Measurements from ENCODE around the gene MARK4.

Gene MARK4

DNA sequence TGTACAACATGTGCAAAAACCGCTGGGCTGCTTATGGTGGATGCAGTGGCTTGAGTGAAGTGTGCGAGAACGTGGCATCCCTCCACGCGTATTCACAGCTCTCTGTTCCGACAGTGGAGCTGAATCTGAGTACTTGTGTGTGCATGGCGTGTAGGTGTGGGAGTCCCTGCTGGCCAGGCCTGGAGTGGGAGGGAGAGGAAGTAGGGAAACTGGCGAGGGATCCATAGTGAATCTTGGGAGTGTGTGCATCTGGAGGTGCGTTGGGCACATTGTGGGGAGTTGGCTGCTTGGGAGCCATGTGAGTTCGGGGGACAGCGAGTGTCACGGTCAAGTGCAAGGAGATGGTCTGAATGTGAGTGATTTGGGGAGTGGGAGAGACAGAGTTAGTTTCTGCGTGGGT lies 91.8 kb downstream of the MARK4 start:
- DNase-seq, result no peak

DNA sequence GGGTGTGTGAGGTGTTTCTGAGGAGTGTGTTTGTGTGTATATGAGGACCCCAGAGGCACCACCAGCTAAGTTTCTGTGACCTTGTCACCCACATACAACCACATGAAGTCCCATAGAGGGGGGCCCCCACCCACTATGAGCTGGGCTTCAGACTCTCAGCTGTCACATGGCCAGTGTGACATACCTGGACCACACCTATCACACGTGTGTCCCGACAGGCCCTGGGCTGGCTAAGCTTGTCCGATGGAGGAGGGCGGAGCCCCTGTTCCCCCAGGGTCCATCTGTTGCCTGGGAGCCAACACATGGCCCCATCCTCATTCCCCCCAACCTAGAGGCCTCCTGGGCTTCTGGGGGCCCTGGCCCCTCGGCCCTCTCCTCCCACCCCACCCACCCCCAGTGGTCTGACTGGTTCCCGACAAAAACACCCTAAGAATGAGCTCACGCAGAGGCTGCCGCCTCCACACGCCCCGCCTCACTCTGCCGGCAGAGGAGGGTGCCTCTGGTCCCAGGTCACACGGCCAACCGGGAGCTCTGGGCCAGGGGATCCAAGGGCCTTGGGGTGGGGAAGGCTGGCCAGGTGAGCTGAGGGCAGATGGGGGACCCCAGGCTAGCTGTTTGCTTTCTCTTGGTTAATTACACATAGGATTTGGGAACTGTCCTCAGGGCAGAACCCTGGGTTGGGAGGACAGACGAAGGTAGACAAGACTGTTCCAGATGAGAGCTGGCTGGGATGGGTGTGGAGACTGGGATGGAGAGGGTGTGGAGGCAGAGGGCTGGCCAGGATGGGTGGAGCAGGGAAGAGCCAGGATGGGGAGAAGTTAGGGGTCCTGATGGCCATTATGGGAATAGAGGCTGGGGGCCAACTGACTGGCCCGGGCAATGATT lies 93.8 kb downstream of the MARK4 start:
- no peak for DNase-seq

DNA sequence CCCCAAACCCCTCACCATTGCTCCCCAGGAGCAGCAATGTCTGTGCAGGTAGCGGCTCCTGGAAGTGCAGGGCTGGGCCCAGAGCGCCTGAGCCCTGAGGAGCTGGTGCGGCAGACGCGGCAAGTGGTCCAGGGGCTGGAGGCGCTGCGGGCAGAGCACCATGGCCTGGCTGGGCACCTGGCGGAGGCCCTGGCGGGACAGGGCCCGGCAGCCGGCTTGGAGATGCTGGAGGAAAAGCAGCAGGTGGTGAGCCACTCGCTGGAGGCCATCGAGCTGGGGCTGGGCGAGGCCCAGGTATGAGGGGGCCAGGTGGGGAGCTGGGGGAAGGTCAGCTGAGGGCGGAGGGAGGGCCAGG lies 94.4 kb downstream of the MARK4 start:
- DNase-seq, result no peak

DNA sequence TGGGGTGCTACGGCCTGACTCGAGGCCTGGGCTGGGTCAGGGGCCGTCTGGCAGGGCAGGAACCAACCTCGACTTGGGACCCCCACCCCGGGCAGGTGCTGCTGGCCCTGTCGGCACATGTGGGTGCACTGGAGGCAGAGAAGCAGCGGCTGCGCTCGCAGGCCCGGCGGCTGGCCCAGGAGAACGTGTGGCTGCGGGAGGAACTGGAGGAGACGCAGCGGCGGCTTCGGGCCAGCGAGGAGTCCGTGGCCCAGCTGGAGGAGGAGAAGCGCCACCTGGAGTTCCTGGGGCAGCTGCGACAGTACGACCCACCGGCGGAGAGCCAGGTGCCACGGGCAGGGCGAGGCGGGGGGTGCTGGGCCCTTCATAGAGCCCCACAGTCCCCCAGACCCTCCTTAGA lies 95.4 kb downstream of the MARK4 start:
- DNase-seq, result no peak

DNA sequence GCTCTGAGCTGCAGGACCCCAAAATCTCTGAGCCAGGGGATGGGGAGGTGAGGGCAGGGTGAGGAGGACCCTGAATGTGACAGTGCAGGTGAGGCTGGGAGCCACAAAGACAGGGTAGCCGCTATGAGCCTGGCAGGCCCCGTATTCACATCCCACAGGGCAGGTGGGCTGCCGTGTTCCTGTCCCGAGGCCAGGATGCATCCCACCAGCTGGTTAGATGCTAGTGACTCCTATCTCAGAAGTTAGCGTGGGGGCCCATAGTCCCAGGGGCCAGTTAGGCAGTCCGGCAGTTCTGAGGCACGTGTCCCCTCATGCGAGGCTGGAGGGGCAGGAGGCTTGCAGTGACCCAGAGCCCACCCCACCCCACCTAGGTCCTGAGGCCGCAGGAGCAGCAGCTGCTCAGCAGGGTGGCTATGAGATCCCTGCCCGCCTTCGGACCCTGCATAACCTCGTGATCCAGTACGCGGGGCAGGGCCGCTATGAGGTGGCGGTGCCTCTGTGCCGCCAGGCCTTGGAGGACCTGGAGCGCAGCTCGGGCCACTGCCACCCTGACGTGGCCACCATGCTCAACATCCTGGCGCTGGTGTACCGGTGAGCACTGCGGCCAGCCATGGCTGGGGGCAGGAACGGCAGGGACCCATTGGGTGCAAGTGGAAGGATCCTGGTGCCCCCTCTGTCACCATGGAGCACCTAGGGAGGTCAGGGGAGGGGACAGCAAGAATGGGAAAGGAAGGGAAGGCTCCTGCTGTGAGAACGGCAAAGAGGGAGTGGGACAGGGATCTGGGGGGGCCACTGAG lies 96.7 kb downstream of the MARK4 start:
- DNase-seq, result no peak

DNA sequence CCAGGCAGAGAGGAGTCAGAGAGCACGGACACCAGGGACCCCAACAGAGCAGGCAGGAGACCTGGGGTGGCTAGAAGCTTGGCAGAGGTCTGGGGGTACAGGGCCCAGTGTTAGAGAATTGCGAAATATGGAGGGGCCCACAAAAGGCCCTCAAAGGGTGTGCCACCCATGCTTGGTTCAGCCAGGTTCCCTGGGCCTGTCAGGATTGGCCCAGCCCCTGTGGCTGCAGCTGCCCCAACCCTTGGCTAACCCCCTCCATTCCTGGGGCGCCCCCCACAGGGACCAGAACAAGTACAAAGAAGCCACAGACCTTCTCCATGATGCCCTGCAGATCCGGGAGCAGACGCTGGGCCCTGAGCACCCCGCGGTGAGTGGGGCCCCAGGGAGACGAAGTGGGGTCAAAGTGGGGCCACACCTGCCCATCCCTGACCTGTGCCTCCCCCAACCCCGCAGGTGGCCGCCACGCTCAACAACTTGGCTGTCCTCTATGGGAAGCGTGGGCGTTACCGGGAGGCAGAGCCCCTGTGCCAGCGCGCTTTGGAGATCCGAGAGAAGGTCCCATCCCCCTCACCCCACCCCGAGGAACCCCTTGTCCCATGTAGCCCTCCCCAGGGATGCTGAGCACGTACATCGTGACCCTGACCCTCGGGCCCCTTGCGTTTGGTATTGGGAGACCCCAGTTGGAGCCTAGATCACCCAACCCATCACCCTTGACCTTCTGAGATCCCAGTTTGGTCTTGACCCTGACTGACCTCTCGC lies 97.5 kb downstream of the MARK4 start:
- DNase-seq, result no peak

DNA sequence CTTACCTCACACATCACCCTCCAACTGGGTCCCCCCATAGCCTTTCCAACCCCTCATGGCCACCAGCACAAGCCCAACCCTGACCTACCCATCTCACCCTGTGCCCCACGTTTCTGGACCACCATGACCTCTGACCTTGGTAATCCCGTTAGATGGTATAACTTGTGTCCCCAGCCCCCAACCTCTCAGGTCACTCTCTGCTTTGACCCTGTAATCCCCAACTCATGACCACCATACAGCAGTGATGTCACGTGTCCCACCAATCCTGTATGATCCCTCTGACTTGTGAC lies 98.0 kb downstream of the MARK4 start:
- no peak for DNase-seq

DNA sequence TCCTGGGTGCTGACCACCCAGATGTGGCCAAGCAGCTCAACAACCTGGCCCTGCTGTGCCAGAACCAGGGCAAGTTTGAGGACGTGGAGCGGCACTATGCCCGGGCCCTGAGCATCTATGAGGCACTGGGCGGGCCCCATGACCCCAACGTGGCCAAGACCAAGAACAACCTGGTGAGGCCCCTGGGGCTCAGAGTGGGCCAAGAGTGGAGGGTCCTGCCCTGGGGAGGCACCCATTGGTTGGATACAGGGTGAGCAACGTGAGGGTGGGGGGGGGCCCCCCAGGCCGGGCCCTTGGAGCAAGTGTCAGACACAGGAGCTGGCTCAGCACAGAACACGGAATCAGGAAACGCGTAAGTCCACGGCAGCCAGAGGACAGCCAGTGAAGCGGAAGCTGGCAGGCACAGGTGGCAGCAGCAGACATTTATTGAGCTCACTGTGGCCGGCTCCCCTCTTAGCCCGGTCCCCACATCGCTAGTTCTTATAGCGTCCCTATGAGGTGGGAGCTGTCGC lies 98.4 kb downstream of the MARK4 start:
- DNase-seq, result no peak

DNA sequence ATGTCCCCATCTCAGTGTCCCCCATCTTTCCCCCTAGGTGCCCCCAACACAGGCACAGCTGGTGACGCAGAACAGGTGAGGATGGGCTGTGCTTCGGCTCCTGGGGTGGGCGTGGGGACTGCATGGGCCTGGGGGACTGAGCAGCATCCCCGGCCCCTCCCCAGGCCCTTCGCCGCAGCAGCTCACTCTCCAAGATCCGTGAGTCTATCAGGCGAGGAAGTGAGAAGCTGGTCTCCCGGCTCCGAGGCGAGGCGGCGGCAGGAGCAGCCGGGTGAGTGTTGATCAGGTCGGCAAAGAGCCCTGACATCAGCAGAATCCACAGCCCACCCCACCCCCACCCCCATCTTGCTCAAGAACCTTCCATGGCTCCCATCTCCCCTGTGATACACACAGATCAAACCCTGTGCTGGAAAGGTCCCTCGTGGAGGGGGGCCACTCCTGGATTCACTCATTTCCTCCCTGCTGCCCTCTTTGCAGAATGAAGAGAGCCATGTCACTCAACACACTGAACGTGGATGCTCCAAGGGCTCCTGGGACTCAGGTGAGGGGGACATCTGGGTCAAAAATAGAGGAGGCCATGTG lies 99.5 kb downstream of the MARK4 start:
- DNase-seq, result no peak

DNA sequence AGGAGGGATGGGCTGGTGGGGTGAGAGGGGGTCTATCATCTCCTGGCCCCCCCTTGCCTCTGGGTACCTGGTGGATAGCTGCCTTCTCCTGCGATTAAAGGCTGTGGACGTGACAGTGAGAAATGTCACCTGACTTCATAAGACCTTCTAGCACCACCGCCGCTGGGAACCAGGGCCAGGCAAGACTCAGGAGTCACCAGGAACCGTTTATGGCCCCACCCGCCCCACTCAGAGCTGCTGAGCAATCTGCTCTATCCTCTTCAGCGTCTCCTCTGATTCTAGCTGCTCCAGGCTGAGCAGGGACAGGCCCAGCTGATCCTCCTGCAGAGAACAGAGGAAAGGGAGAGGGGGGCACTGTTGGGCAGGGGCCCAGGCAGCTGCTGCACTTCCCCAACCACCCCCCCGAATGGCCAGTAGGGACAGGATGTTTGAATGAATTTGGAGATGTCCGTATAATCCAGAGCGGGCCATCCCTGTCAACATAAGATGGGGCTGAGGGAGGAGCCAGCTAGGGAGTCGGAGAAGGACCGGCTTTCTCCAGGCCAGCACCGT lies 100.4 kb downstream of the MARK4 start:
- DNase-seq, result no peak

DNA sequence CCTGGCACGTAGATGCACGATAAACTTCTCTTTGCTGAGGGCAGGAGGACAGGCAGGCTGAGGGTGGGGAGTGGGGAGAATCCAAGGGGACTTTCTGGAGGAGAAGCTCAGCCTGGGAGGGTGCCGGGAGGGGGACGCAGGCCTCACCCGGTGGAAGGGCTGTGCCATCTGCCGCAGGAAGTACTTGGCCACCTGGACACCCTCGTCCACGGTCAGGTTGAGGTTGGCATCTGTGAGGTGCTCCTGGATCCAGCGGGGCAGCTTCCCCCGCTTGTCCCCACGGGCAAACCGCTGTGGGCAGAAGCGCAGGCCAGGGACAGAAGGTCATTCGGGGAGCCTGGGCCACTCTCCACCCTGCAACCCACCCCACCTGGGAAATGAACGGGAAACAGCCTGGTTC lies 101.0 kb downstream of the MARK4 start:
- DNase-seq, result no peak

DNA sequence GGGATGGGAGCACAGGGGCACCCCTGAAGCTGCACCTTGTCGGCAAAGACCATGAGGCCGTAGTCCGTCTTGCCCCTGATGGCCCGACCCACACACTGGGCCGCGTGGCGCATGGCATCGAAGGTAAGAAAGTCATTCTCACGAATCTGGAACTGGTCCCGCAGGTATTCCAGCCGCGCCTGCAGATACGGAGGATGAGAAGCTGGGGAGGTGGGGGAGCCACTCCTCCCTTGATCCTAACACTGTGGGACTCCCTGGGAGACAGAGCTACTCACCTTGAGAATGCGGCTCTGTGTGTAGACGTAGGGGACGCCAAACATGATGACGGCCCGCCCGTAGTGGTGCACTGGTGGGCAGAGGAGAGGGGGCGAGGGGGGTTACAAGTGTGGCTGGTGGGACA lies 101.4 kb downstream of the MARK4 start:
- no peak for DNase-seq

DNA sequence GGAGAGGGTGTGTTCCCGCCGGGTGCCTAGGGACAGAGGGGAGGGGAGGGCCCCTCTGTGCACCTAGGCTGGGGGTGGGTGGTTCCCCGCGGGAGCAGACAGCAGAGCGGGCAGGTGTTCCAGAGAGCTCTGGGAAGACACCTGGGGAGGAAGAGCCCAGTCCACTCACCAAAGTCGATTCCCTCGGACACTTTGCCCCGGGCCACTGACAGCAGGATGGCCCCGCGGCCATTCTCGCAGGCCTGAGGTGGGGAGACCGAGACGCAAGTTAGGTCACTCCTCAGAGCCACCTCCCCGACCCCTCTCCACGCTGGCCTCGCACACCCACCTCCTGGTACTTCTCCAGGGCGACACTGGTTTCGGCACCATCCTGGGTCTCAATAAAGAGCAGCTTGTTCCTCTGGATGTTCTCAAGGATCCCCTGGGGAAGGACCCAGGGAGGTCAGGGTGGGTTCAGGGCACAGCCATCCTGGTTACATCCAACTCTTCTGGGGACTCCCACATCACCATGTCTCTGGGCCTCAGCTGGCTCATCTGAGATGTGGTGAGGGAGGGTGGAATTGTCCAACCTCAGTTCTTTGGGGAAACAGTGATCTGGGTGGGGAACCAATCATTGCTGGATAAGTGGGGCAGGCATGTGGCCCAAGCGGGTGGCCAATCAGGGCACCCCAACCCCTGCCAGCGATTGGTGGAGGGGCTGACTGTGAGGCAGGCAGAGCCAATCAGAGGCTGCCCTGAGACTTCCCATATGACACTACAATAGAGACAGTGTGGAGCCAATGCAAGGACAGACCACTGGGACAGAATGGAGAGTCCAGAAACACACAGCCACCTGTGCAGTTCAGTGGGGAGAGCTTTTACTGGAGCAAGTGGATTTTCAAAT lies 102.1 kb downstream of the MARK4 start:
- no peak for DNase-seq

DNA sequence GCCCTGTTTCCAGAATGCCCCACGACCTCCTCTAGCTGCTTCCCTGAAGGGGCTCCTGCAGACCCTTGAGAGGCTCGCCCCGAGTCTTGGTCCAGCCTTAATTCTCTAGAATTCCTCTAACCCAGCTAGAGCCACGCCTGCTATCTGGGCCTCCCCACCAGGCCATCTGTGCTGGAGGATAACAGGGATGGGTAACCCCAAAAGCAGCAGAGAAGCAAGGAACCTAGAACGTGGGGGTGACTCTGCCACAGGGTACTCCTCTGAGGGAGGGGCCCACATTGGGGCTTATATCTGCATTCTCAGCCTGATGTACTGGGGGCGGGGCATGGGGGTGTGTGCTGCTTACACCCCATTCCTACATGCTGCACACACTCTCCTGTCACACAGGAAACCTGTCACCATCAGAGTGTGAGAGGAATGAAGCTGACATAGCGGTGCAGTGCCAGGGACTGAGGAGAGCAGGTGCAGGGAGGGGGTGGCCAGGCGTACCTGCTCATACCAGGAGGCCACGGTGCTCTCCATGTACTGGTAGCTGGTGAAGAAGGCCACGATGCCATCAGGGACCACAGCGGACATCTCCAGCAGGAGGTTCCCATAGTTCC lies 103.3 kb downstream of the MARK4 start:
- no peak for DNase-seq
